Mammary epithelial cell (primary cell): ENCODE results near the gene S100A5.

ENCODE experiments used
- CTCF ChIP-seq, 2 donors: IDR thresholded peaks in 1 of 2; conservative IDR thresholded peaks in 1 of 2; 2 replicates each; pipeline ENCODE4 v1.5.1; 2011 to 2012; ENCODE audit warnings: inconsistent platforms in 2 of 2, low read length in 2 of 2, mild to moderate bottlenecking in 2 of 2, control low read depth in 1 of 2, low read depth in 1 of 2; ENCODE audit not compliant: insufficient read depth in 1 of 2; ENCODE audit errors: extremely low read depth in 1 of 2
- EZH2 ChIP-seq: IDR thresholded peaks from 2 replicates; pipeline ENCODE4 v1.6.1; 2012; ENCODE audit warnings: low read length, inconsistent platforms, borderline replicate concordance

GRCh38 chr1:153509036-153509435, 31.7 kb downstream of the S100A5 start:
- TF ChIP-seq CTCF (conservative IDR thresholded peaks at IDR 0.05 in 1 of 2, IDR thresholded peaks at IDR 0.05 in 1 of 2; ENCODE audit: extremely low read depth in 1 of 2, insufficient read depth in 1 of 2, low read depth in 1 of 2, low read length in 2 of 2) = no peak
- TF ChIP-seq EZH2 = no peak
